Right lung (tissue), 5 donors: ENCODE results near the gene RTP3. TPM values are rescaled to one million over a fixed set of nuclear protein-coding genes. Genes with fewer than 3 reads are reported as not detected.
"Not testable (repeated sequence)": the region's sequence is repeated elsewhere in the genome, so short reads cannot be mapped to it uniquely, and the experiment has no call there.

Experiments
- DNase-seq, 2 donors: peaks; one replicate each; pipeline ENCODE4 v3.0.0-alpha.2; 2013
- polyA plus RNA-seq, 5 donors: library from polyadenylated mRNA; unstranded; fragments of 120-200 nt; gene quantifications; one replicate each; pipeline versions ENCODE4 v1.2.1 to v1.2.3, GENCODE V29; 2013; ENCODE audit warnings: inconsistent platforms in 1 of 5, low replicate concordance in 1 of 5; ENCODE audit not compliant: insufficient read length in 5 of 5, insufficient read depth in 1 of 5

The RTP3 gene
- polyA plus RNA-seq, 5 donors: 0.12 TPM; not detected in 4

DNA sequence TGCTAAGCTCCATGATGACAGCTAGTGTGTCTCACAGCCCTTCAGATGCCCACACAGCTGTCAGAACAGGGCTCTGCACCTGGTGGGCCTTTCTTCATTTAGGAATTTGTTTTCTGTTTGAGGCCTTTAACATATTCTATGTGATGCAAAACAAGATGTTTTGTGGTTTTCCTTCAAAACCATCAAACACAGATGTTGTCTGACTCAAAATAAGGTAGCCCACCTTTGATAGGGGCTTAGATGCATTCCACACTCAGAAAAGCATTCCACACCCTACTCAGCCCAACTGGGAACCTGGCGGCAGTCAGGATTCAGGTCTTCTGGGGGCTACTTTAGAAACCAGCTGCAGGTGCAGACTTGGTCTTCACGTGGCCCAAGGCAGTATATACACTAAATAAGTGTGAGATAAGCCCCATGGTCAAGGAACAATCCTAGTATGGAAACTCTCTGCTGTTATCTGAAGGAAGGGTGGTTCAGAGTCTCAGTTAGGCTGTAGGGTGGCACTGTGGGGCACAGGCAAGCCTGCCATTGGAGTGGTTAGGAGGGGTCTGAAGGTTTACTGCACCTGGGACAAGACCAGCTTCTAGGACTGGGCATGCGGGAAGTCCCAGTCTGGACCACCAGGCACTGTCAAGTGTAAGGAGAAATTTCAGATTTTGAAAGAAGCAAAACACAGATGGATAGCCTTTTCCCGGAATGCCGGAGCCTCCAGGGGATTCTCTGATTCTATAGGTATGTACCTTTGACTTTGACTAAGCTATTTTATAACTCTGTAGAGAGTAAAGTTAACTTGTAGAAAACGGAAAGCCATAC lies 48.2 kb downstream of the RTP3 start:
- DNase-seq: no peak

DNA sequence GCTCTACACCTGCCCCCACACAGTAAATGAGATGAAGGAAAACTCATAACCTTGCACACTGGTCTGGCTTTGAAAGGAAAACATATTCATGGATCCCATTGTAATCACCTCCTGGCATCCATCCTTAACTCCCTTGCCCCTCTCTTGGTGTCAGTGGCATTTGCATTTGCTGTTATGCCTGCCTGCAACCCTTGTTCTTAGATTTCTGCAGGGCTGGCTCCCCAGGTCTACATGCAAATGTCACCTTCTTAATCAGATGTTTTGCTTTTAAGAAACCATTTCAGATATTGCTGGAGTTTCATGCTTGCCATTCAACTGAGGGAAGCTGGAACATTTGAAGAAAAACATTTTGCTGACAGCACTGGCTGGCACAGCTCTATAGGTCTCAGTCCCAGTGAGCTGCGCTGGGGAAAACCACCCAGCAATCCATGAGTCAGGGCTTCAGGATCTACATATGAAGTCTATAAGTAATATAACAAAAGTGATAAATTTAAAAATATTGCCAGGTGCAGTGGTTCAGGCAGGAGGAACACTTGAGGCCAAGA lies 49.2 kb downstream of the RTP3 start:
- DNase-seq: no peak

DNA sequence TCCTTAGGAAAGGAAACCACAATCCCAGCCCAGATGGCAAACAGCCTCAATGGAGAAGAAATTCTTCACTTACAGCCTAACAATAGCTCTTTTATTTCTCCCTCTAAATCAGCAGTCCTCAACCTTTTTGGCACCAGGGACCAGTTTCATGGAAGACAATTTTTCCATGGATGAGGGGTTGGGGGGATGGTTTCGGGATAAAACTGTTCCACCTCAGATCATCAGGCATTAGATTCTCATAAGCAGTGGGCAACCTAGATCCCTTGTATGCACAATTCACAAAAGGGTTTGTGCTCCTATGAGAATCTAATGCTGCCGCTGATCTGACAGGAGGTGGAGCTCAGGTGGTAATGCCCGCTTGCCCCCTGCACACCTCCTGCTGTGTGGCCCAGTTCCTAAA lies 50.8 kb downstream of the RTP3 start:
- DNase-seq: not testable (repeated sequence)

DNA sequence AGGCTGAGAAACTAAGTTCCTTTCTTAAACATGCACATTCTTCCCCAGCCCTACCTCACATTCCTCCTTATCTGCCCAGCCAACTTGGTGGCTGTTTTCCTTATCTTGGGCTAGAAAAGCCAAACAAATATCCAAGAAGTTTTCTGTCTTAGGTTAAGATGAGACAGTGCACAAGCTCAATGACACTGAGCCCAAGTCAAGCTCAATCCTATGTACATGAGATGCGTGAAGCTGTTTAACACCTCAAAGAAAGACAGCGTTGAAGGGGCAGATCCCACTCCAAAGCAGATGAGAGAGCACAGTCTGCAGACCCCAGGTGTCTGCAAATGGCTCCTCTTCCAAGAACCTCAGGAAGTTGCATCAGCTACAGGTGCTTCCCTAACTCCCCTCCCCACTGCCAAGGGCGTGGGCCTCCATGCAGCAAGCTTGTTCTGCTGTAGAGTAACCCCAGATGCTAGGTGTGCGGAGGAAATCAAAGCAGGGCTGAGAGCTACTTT lies 51.7 kb downstream of the RTP3 start:
- DNase-seq: no peak

DNA sequence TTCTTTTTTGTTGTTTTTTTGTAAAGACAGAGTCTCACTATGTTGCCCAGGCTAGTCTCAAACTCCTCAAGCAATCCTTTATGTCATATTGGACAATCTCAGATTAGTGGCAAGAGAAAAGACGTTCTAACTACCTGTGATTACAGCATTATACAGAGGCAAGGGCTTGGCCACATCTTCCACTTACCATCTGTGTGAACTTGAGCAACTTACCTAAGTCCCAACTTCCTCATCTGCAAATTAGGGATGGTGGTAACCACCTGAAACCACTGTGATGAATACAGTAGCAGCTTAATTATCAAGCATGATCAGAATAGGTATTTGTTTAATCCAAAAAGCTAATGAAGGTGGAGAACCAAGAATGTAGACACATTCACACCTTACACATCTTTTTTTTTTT lies 52.2 kb downstream of the RTP3 start:
- DNase-seq: no peak

Other genes starting within 250 kb of the RTP3 start
- 1 to 10 TPM; 1.4 to 2.7 (median 2.2) TPM for gene CCR2, start 143.9 kb upstream of the RTP3 start, polyA plus RNA-seq
- 1 to 10 TPM in 1 of 5 donors, under 1 TPM in 4; 0.41 to 1.0 (median 0.55) TPM for gene CCR5, start 127.0 kb upstream of the RTP3 start, polyA plus RNA-seq
- gene CCRL2, start 90.7 kb upstream of the RTP3 start, polyA plus RNA-seq: 1 to 10 TPM; 3.6 to 5.7 (median 4.1) TPM
- 1 to 10 TPM; 3.1 to 7.1 (median 4.9) TPM for gene LTF, start 33.1 kb upstream of the RTP3 start, polyA plus RNA-seq
- under 1 TPM; 0.37 to 0.86 (median 0.47) TPM for gene LRRC2, start 68.3 kb downstream of the RTP3 start, polyA plus RNA-seq
- gene FAM240A, start 114.5 kb downstream of the RTP3 start, polyA plus RNA-seq: not detected
- gene ALS2CL, start 195.7 kb downstream of the RTP3 start, polyA plus RNA-seq: 10 to 100 TPM in 2 of 5 donors, 1 to 10 TPM in 3; 8.2 to 13.1 (median 9.4) TPM
- gene TMIE, start 203.4 kb downstream of the RTP3 start, polyA plus RNA-seq: under 1 TPM; 0.63 to 0.85 (median 0.73) TPM
- 1 to 10 TPM in 1 of 5 donors, under 1 TPM in 4; 0.40 to 1.2 (median 0.70) TPM for gene PRSS50, start 219.9 kb downstream of the RTP3 start, polyA plus RNA-seq